Ovary (tissue), 9 donors: ENCODE results near the gene MSI2. TPM values are rescaled to one million over a fixed set of nuclear protein-coding genes. Genes with fewer than 3 reads are reported as not detected.

Experiments used
- DNase-seq, 5 donors: peaks; one replicate each; pipeline ENCODE4 v3.0.0-alpha.2; 2019 to 2020
- H3K27ac ChIP-seq, 2 donors: fragments of 200-600 bp; one replicate each; pipeline versions ENCODE4 v1.5.1 to v1.8.0; 2019 to 2022
- H3K27me3 ChIP-seq: fragments of 200-600 bp; one replicate; pipeline ENCODE4 v1.8.0; 2022
- H3K36me3 ChIP-seq: fragments of 200-600 bp; sonication (generic); one replicate; pipeline ENCODE4 v1.5.1; 2019
- H3K4me1 ChIP-seq: one replicate; pipeline ENCODE4 v1.8.1; 2013; ENCODE audit warnings: mild to moderate bottlenecking, moderate library complexity; ENCODE audit not compliant: insufficient read depth
- H3K4me3 ChIP-seq: fragments of 200-600 bp; sonication (generic); one replicate; pipeline ENCODE4 v1.5.1; 2017
- H3K9me3 ChIP-seq, 2 donors: fragments of 200-600 bp in 1 of 2; sonication (generic) in 1 of 2; one replicate each; pipeline versions ENCODE4 v1.5.1 to v1.8.1; 2013 to 2019; ENCODE audit warnings: mild to moderate bottlenecking in 1 of 2, moderate library complexity in 1 of 2
- CTCF ChIP-seq, 3 donors: fragments of 450-650 bp in 2 of 3; fragments of 200-600 bp in 1 of 3; IDR thresholded peaks; one replicate each; pipeline versions ENCODE4 v1.5.1 to v1.8.0; 2016 to 2022; ENCODE audit warnings: antibody characterized with exemption in 3 of 3, mild to moderate bottlenecking in 1 of 3
- EP300 ChIP-seq: sonication (generic); formaldehyde crosslinking; IDR thresholded peaks from one replicate; pipeline ENCODE4 v1.6.1; 2017; ENCODE audit warnings: antibody characterized with exemption
- POLR2A ChIP-seq: fragments of 450-650 bp; IDR thresholded peaks from one replicate; pipeline ENCODE4 v1.6.1; 2017; ENCODE audit warnings: antibody characterized with exemption, mild to moderate bottlenecking, moderate library complexity
- WGBS, 3 donors: extraction: QIAGEN DNeasy Blood & Tissue Kit in 1 of 3; methylation state at CpG; one replicate each; pipeline versions ENCODE4 v1.1.5 to v1.1.7; 2013 to 2017; 5-methylcytosine and 5-hydroxymethylcytosine counted together
- intact Hi-C, 4 donors: fragments of 100-400 bp; cut with DNase I; formaldehyde crosslinking; loops; one replicate each; pipeline versions ENCODE4 v1.11.0 to v1.15.1; 2022 to 2023
- polyA plus RNA-seq, 2 donors: library from polyadenylated mRNA; stranded (reverse); fragments of 200-250 nt in 1 of 2; fragments of 350-450 nt in 1 of 2; fragmentation: Illumina TruSeq in 1 of 2; extraction: RNeasy Lipid Tissue Mini Kit (QIAGEN cat#74804) in 1 of 2; gene quantifications; one replicate each; pipeline ENCODE4 v1.2.3, GENCODE V29; 2013 to 2014
- total RNA-seq, 7 donors: library from RNA; depleted of rRNA in 2 of 7; stranded (reverse); fragments of >200 nt in 2 of 7; fragmentation: NEBNext Ultra II Directional in 3 of 7; extraction: Animal tissue kit (Norgen Biotek cat#: 25700) in 3 of 7; gene quantifications; one replicate each; pipeline versions ENCODE4 v1.1.0 to v1.2.4, GENCODE V29; 2016 to 2023
- donor health status: DM: no; HTN: no; CAD: no; lungs with moderate emphysema.
- donor health status: DM: no; HTN: no; CAD: no.
- donor health status: Bipolar disorder and iron deficiency.
- donor health status: DM: yes; HTN: yes; CAD: no.
- donor health status: DM: no; HTN: no; CAD: no.
- donor health status: DM: yes; HTN: yes; CAD: no.

Gene MSI2
- total and polyA plus RNA-seq, 9 donors = 43.1 to 199 (median 120) TPM

- TF ChIP-seq EP300 = no peak
- TF ChIP-seq POLR2A = no peak
- no peak for TF ChIP-seq CTCF (IDR thresholded peaks at IDR 0.05)
- Histone ChIP-seq H3K4me3 (no peak overlapping the region), H3K9me3 (no peaks in the 10 kb centered on the region), H3K27me3 (no peaks in the 10 kb centered on the region), H3K36me3 (no peaks in the 10 kb centered on the region), H3K27ac (peak overlapping the region in 1 of 2 donors; percentile 56), H3K4me1 (peaks cover 18% of the 10 kb centered on the region)
- DNase-seq = no peak
- intact Hi-C loops = no loop called here
- 65 to 69% (median 68%) methylated on average over 10 of the region's 10 CpGs for WGBS, 3 donors
These were observed 252.3 kb downstream of the MSI2 start for GRCh38 chr17:57508671-57509070.

GRCh38 chr17:57511475-57512123 lies 255.3 kb downstream of the MSI2 start:
- intact Hi-C loops = no loop called here
- DNase-seq = peak in 1 of 5 donors; percentile 28
- Histone ChIP-seq H3K4me3 (no peak overlapping the region), H3K9me3 (no peaks in the 10 kb centered on the region), H3K4me1 (peaks cover 12% of the 10 kb centered on the region), H3K36me3 (no peaks in the 10 kb centered on the region), H3K27me3 (no peaks in the 10 kb centered on the region), H3K27ac (no peak overlapping the region)
- 89 to 94% (median 91%) methylated on average over 14 of the region's 14 CpGs for WGBS, 3 donors
- TF ChIP-seq EP300 (no peak), POLR2A (no peak), CTCF (IDR thresholded peaks at IDR 0.05) (no peak)

- intact Hi-C loops = no loop called here
- TF ChIP-seq CTCF (IDR thresholded peaks at IDR 0.05) = no peak
- no peak for TF ChIP-seq EP300
- TF ChIP-seq POLR2A = no peak
- DNase-seq = no peak
- 89 to 97% (median 91%) methylated on average over 3 of the region's 3 CpGs for WGBS, 3 donors
- H3K27me3 ChIP-seq = no peaks in the 10 kb centered on the region
- H3K36me3 ChIP-seq = no peaks in the 10 kb centered on the region
- H3K27ac ChIP-seq = no peak overlapping the region
- H3K4me1 ChIP-seq = peaks cover 10% of the 10 kb centered on the region
- H3K4me3 ChIP-seq = no peak overlapping the region
- no peaks in the 10 kb centered on the region for H3K9me3 ChIP-seq
These were observed 255.9 kb downstream of the MSI2 start for GRCh38 chr17:57512258-57512657.

DNA sequence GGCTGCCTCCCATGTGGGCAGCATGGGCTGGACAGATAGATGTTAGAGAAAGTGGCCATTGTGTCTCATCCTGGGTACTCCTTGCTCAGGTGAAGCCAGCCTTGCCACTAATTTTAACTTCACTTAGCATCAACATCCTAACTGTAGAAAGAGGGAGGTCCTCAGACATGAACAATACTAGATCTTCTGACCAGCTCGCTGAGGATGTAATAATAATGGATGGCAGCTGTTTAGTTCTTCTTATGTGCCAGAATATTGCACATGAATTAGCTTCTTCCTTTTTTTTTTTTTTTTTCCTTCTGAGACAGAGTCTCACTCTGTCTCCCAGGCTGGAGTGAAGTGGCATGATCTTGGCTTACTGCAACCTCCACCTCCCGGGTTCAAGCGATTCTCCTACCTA lies 256.4 kb downstream of the MSI2 start:
- WGBS, 3 donors = 85 to 93% (median 90%) methylated on average over 3 of the region's 3 CpGs

More for the DNA sequence above, 256.4 kb downstream of the MSI2 start:
- Histone ChIP-seq H3K4me3 (no peak overlapping the region), H3K36me3 (no peaks in the 10 kb centered on the region), H3K27me3 (no peaks in the 10 kb centered on the region), H3K4me1 (peaks cover 7% of the 10 kb centered on the region), H3K9me3 (no peaks in the 10 kb centered on the region), H3K27ac (no peak overlapping the region)
- intact Hi-C loops = no loop called here
- TF ChIP-seq EP300 (no peak), POLR2A (no peak), CTCF (IDR thresholded peaks at IDR 0.05) (no peak)
- no peak for DNase-seq
